Skeletal muscle satellite cell (primary cell): ENCODE measurements around the gene HDAC10.
A peak's percentile ranks its signal among the peaks of the same experiment; 100 is the strongest.
"Not testable (repeated sequence)": the region's sequence is repeated elsewhere in the genome, so short reads cannot be mapped to it uniquely, and the experiment has no call there.

Source experiments
- H3K27me3 ChIP-seq: 2 replicates; pipeline ENCODE4 v1.7.0; 2013; ENCODE audit warnings: low read length; ENCODE audit not compliant: control insufficient read depth, insufficient read depth
- H3K36me3 ChIP-seq: 2 replicates; pipeline ENCODE4 v1.7.0; 2013; ENCODE audit warnings: mild to moderate bottlenecking, control low read depth, low read length; ENCODE audit not compliant: insufficient read depth
- H3K4me1 ChIP-seq: 2 replicates; pipeline ENCODE4 v1.7.0; 2013; ENCODE audit warnings: low read length; ENCODE audit not compliant: control insufficient read depth, insufficient read depth
- H3K4me2 ChIP-seq: 2 replicates; pipeline ENCODE4 v1.7.0; 2013; ENCODE audit warnings: mild to moderate bottlenecking, low read length
- H3K4me3 ChIP-seq: 2 replicates; pipeline ENCODE4 v1.7.0; 2013; ENCODE audit warnings: low read length
- H3K9ac ChIP-seq: 2 replicates; pipeline ENCODE4 v1.7.0; 2013; ENCODE audit warnings: mild to moderate bottlenecking, low read depth, low read length, moderate library complexity
- H3K9me3 ChIP-seq: replicated peaks from 2 replicates; pipeline ENCODE4 v1.7.0; 2013; ENCODE audit warnings: mild to moderate bottlenecking, control low read depth, low read length

The HDAC10 gene

DNA sequence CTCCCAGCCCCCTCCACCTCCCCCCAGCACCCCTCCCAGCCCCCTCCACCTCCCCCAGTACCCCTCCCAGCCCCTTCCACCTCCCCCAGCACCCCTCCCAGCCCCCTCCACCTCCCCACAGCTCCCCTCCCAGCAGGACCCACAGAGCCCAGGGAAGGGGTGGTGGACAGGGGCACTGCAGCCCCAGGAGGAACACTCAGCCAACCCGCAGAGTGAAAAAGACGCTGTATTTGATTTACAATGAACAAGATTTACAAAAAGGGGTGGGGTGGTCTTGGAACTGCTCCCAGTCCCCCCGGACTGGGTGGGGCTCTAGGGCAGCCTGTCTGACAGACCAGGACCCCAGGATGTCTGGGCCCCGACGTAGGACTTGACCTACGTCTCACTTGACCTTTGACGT lies 23.7 kb upstream of the HDAC10 start:
- Histone ChIP-seq H3K4me1 (peaks cover 13% of the 10 kb centered on the region), H3K9ac (no peak overlapping the region), H3K9me3 (no peaks in the 10 kb centered on the region), H3K4me3 (no peak overlapping the region), H3K27me3 (no peaks in the 10 kb centered on the region), H3K36me3 (peaks cover 58% of the 10 kb centered on the region), H3K4me2 (no peak overlapping the region)

DNA sequence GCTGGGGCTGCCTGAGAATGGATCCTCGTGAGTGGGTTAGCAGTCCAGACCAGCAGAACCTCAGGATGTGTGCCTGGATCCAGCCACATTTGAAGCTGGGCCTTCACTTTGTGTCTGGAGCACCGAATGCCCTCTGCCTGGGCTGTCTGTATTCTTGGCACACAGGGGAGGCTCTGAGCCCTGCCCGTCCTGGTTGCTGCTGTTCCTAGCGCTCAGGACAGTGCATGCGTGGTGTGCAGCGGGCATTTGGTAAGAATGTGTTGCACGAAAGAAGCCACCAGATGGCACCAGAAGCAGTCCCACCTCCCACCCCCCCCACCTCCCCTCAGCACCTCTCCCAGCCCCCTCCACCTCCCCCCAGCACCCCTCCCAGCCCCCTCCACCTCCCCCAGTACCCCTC lies 23.2 kb upstream of the HDAC10 start:
- H3K4me2 ChIP-seq = no peak overlapping the region
- H3K4me1 ChIP-seq = peaks cover 13% of the 10 kb centered on the region
- H3K9me3 ChIP-seq = no peaks in the 10 kb centered on the region
- no peak overlapping the region for H3K4me3 ChIP-seq
- H3K27me3 ChIP-seq = no peaks in the 10 kb centered on the region
- no peak overlapping the region for H3K9ac ChIP-seq
- peaks cover 54% of the 10 kb centered on the region for H3K36me3 ChIP-seq

DNA sequence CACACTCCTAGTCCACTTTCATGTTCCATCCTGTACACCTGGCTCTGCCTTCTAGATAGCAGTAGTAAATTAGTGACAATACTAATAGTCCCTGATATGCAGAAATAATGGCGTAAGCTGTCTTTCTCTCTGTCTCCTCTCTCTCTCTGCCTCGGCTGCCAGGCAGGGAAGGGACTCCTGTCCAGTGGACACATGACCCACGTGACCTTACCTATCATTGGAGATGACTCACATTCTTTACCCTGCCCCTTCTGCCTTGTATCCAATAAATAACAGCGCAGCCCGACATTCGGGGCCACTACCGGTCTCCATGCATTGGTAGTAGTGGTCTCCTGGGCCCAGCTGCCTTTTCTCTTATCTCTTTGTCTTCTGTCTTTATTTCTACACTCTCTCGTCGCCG lies 22.7 kb upstream of the HDAC10 start:
- not testable (repeated sequence) for H3K27me3 ChIP-seq, H3K4me2 ChIP-seq, H3K9me3 ChIP-seq, H3K4me3 ChIP-seq, H3K9ac ChIP-seq
- Histone ChIP-seq H3K36me3 (peaks cover 48% of the 10 kb centered on the region), H3K4me1 (peaks cover 13% of the 10 kb centered on the region)

DNA sequence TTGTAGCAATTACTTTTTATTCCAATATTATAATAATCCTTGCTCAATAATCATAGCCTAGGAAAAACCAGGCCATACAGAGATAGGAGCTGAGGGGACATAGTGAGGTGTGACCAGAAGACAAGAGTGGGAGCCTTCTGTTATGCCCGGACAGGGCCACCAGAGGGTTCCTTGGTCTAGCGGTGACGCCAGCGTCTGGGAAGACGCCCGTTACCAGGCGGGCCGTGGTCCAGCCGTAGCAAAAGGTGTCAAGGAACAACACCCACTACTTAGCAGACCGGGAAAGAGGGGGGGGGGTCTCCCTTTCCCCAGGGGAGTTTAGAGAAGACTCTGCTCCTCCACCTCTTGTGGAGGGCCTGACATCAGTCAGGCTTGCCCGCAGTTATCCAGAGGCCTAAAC lies 22.3 kb upstream of the HDAC10 start:
- peaks cover 14% of the 10 kb centered on the region for H3K4me1 ChIP-seq
- peaks cover 44% of the 10 kb centered on the region for H3K36me3 ChIP-seq
- not testable (repeated sequence) for H3K27me3 ChIP-seq, H3K9ac ChIP-seq, H3K4me3 ChIP-seq, H3K9me3 ChIP-seq, H3K4me2 ChIP-seq

DNA sequence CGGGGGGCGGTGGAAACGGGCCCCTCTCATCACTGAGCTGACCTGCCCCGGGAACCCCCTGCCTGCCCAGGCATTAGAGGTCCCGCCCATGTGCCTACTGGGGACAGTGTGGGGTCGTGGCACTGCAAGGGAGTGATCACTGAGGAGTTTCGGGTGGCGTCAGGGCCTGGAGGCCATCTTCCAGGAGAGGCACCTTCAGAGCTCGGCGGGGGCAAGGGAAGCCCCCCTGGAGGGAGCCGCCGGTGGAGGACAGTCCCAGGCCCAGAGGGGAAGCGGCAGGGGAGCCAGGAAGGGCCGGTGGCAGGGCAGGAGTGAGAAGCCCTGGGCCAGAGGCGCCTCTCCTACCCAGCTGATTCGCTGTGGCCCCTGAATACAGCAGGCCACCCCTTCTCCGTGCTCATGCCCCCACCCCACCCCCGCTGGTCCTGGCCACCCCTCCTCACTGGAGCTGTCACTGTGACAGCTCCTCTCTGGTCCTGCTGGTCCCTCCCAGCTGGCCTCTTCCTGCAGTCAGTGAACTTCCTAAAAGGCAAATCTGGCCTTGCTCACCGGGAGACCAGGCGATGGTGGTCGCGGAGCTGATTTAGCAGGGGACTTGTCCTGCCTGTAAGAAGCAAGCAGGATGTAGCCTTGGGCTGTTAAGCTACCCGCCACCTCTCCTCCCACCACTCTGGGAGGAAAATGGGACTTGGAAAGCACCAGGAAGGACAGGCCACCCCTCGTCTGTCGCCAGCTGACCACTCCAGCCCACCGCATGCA lies 21.2 kb upstream of the HDAC10 start:
- no peaks in the 10 kb centered on the region for H3K27me3 ChIP-seq
- H3K4me2 ChIP-seq = no peak overlapping the region
- peaks cover 33% of the 10 kb centered on the region for H3K36me3 ChIP-seq
- H3K9ac ChIP-seq = no peak overlapping the region
- no peaks in the 10 kb centered on the region for H3K9me3 ChIP-seq
- no peak overlapping the region for H3K4me3 ChIP-seq
- H3K4me1 ChIP-seq = peaks cover 24% of the 10 kb centered on the region

DNA sequence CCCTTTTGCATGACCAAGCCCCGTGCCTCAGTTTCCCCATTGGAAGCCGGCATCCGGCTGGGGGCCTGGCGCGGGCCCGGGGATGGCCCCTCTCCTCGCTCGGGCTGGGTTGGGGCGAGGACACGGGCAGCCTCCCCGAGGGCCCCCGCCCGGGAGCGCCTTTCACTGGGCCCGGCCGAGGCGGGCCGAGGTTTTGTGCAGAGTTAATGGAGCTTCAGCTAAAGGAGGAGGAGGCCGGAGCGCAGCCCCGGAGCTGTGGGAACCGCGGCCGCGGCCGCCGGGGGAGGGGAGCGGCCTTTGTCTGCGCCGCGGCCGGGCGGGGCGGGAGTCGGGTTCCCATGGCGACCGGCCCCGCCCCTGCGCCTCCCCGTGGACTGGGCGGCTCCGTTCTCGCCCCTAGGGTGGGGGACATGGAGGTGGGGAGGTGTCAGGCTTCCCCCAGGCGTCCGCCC lies 20.5 kb upstream of the HDAC10 start:
- no peaks in the 10 kb centered on the region for H3K9me3 ChIP-seq
- peaks cover 27% of the 10 kb centered on the region for H3K36me3 ChIP-seq
- H3K4me3 ChIP-seq = peak overlapping the region; percentile 69
- peaks cover 25% of the 10 kb centered on the region for H3K4me1 ChIP-seq
- H3K9ac ChIP-seq = no peak overlapping the region
- peak overlapping the region; percentile 96 for H3K4me2 ChIP-seq
- no peaks in the 10 kb centered on the region for H3K27me3 ChIP-seq

DNA sequence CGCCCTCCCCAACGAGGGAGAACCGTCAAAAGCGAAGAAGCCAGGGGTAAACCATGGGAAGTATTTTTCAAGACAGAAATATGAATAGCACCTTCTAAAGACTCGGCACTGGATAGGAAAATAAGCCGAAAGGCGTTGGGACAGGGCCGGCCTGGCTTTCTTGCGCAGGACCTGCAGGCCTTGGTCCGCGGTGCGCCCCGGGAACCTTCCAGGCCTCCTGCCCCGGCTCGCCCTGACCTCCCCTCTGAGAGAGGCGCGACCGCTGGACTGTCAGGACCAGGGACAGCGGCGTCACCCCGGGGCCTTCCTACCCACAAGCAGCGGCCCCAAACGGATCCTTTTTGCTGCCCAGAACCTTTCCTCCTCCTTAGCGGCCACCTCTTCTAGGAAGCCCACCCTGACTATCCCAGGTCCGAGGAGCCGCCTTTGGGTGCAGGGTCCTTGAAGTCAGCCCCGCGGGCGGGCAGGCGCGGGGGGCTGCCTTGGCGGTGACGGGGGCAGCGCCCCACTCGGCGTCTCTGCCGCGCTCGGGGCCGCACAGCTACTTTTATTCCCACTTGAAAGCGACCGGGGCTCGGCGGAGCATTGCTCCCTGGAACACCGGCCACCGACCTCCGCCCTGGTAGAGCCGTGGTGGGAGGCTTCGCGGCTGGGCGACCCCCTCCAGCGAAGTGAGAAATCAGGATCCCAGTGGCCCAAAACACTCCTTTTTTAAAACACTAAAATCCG lies 19.8 kb upstream of the HDAC10 start:
- Histone ChIP-seq H3K9me3 (no peaks in the 10 kb centered on the region), H3K36me3 (peaks cover 21% of the 10 kb centered on the region), H3K4me3 (peak overlapping the region; percentile 69), H3K27me3 (no peaks in the 10 kb centered on the region), H3K9ac (peak overlapping the region; percentile 59), H3K4me2 (peak overlapping the region; percentile 96), H3K4me1 (peaks cover 25% of the 10 kb centered on the region)

DNA sequence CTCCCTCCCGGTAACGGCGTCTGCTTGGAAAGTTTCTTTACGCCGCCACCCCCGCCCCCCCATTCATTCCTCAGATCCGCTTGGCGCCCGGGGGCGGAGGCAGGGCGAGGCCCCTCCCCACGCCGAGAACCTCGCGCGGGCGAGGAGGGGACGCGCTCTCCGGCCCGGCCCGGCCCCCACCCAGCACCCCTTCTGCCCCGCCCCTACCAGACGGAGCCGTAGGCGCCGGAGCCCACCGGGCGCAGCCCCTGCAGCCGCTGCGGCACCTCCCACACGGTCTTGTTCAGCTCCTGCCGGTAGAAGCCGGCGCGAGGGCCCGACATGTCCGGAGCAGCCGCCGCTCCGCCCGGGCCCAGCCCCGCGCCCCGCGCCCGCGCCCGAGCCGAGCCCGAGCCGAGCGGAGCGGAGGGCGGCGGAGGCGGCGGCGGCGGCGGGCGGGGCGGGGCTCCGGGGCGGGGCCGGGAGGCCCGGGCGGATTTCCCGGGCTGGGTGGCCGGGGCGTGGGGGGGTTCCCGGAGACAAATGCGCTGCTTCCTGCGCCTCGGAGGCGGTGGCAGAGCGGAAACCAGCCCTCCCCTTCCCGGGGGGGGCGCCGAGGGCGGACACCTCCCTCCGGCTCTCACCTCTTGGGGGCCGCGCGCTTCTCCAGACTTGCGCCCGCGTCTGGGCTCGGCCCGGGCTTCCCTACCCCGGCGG lies 19.1 kb upstream of the HDAC10 start, which contains the start of gene MAPK11:
Gene MAPK11, minus strand, starts transcription at position 411 of the 696 bp plus-strand sequence. Its CDS starts 88 bp downstream, at position 323.
- Histone ChIP-seq H3K9me3 (no peaks in the 10 kb centered on the region), H3K4me1 (peaks cover 25% of the 10 kb centered on the region), H3K4me2 (peak within 1 kb of the TSS; percentile 96), H3K9ac (peak within 1 kb of the TSS; percentile 59), H3K4me3 (peak within 1 kb of the TSS; percentile 69), H3K27me3 (no peaks in the 10 kb centered on the region), H3K36me3 (peaks cover 14% of the 10 kb centered on the region)

DNA sequence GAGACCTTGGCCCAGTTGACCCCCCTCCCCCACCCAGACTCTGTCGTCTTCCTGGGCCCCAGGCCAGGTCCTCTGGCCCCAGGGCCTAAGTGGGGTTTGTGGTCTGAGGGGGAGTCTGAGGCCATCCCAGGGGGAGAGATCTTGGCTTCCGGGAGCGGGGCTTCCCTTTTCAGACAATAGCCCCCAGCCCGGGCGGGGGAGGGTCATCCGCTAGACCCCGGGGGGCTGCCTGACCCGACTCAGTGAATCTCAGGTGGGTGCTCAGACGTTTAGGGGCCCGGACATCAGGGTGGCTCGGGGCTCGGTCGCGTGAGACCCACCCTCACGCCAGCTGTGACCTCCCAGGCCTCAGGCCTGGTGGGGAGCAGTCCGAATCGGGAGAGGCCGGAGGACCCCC lies 18.5 kb upstream of the HDAC10 start:
- peak overlapping the region; percentile 96 for H3K4me2 ChIP-seq
- peaks cover 25% of the 10 kb centered on the region for H3K4me1 ChIP-seq
- H3K4me3 ChIP-seq = peak overlapping the region; percentile 67
- no peak overlapping the region for H3K9ac ChIP-seq
- no peaks in the 10 kb centered on the region for H3K9me3 ChIP-seq
- H3K36me3 ChIP-seq = peaks cover 10% of the 10 kb centered on the region
- no peaks in the 10 kb centered on the region for H3K27me3 ChIP-seq

DNA sequence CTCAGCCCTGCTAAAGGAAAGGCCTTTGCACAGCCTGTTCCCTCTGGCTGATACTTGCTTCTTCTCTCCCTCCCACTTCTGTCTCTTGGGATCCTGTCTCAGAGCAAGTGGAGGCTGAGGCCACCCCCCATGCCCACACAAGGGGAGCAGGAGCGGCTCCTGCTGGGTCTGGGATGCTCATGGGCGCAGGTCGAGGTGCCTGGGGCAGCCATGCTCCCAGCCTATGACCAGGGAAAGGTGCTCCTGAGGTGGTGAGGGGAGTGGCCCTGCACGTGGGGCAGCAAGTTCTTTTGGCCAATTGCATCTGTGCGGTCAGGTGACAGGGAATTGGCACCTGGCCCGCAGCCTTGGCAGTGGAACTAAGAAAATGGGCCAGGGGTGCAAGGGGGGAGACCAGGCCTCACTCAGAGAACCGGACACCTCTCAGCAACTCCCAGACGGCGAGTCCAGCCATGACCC lies 17.6 kb upstream of the HDAC10 start:
- Histone ChIP-seq H3K4me1 (peaks cover 25% of the 10 kb centered on the region), H3K9me3 (no peaks in the 10 kb centered on the region), H3K36me3 (peaks cover 4% of the 10 kb centered on the region), H3K27me3 (no peaks in the 10 kb centered on the region), H3K4me2 (no peak overlapping the region), H3K9ac (no peak overlapping the region), H3K4me3 (no peak overlapping the region)

DNA sequence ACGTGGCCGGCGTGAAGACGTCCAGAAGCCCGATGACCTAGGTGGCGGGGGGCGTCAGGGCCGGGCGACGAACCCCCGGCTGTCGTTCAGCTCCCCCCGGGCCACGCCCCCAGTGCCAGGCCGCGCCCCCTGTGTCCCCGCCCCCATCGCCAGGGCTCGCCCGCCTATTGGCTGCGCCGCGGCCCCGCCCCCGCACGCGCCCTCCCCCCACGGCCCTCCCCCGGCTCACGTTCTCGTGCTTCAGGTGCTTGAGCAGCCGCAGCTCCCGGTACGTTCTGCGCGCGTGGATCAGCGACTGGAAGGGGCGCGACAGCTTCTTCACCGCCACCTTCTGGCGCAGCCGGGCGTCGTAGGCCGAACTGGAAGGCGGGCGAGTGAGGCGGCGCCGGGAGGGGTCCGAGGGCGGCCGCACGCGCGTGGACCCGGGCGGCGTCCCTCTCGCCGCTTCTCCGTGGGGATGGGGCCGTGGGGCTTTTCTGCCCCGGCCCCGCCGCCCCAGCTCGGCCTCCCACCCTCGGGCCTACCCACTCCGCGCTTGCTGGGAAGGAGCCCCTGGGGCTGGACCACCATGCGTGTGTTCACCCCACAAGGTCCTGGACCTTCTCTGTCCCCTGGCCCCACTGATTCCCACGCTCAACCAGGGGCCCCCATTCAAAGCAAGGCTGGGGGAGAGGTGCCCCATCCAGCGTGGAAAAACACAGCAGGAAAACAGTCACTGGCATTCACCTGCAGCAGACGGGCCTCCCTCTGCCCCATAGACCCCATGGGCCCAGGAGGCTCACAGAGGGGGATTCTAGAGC lies 16.7 kb upstream of the HDAC10 start:
- peak overlapping the region; percentile 61 for H3K4me3 ChIP-seq

More for the DNA sequence above, 16.7 kb upstream of the HDAC10 start:
- Histone ChIP-seq H3K9ac (no peak overlapping the region), H3K4me2 (peak overlapping the region; percentile 79), H3K4me1 (peaks cover 29% of the 10 kb centered on the region), H3K9me3 (no peaks in the 10 kb centered on the region), H3K36me3 (peaks cover 3% of the 10 kb centered on the region), H3K27me3 (no peaks in the 10 kb centered on the region)
